GM19397 (cell line): ENCODE results near the gene MME.

Experiments used
- ATAC-seq: cut with Tn5 transposase; IDR thresholded peaks from one replicate; pipeline ENCODE4 v1.9.1; 2021; ENCODE audit warnings: mild to moderate bottlenecking, moderate library complexity; ENCODE audit not compliant: unreplicated experiment

Gene MME

DNA sequence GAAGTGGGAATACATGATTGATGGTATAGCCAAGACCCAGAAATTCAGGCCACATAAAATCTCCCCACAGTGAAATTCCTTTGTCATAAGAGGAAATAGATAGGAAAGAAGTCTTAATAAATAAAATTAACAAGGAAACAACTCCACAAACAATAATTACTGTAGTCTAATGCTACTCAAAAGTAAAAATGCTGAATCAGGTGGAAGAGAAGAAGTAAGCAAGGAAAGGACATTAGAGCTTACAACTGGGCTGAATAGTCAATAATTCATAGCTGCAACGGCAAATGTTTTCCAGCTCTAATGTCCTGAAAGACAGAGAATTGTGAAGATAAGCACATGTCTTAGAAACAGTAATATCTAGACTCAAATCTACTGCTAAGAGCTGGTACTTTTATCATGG lies 149.0 kb downstream of the MME start:
- no peak for ATAC-seq

GRCh38 chr3:155230382-155230781 lies 150.3 kb downstream of the MME start:
- no peak for ATAC-seq

DNA sequence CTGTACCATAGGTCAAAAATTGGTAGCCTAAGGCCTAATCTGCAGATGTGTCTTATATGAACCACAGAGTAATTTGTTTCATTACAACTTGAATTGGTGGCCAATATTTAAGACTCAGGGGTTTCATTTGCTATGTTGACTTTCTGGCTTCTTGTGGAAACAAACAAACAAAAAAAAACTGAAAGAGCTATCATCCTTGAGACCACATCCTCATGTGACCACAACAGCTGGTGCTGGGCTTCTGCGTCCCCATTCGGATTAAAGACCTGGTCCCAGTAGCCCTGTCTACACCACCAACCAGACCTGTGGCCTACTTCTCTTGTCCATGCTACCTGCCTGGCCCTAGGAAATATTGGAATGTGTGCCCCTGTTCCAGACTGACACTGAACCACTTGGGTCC lies 151.7 kb downstream of the MME start:
- peak; percentile 77 for ATAC-seq

GRCh38 chr3:155232605-155233004 lies 152.5 kb downstream of the MME start:
- no peak for ATAC-seq

DNA sequence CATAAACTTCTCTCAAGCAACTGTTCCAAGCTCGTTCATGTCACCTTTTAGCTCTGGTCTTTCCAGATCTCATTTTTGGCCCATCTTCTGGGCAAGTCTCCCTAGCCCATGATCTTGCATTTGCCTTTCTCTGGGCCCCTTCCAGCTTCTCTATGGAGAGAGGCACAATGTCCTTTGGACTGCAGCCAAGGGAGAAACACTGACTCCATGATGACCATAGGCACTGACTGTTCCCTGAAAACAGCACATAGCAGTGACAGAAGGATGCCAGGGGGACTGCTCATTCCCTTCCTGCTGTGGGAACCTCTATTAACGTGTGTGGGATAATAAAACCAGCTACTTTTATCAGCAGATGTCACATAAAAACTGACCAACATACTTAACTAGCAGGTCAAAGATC lies 153.1 kb downstream of the MME start:
- ATAC-seq, result no peak
